H9 (cell line): Measurements from ENCODE around the gene TBC1D4. TPM values are rescaled to one million over a fixed set of nuclear protein-coding genes. Genes with fewer than 3 reads are reported as not detected.
A peak's percentile ranks its signal among the peaks of the same experiment; 100 is the strongest.

Source experiments
- DNase-seq: peaks from one replicate; pipeline ENCODE4 v3.0.0-alpha.2; 2017
- H2AFZ ChIP-seq: one replicate; pipeline ENCODE4 v1.6.1; 2013; ENCODE audit warnings: mild to moderate bottlenecking, low read length, control low read depth, moderate library complexity
- H2AK5ac ChIP-seq: 2 replicates; pipeline ENCODE4 v1.6.1; 2013; ENCODE audit warnings: low read length, control low read depth, mixed read lengths; ENCODE audit not compliant: insufficient read length
- H2BK120ac ChIP-seq: one replicate; pipeline ENCODE4 v1.6.1; 2013; ENCODE audit warnings: low read depth, mild to moderate bottlenecking, low read length, control low read depth, inconsistent platforms; ENCODE audit not compliant: poor library complexity, severe bottlenecking
- H2BK12ac ChIP-seq: 2 replicates; pipeline ENCODE4 v1.6.1; 2013; ENCODE audit warnings: low read length, control low read depth, mixed read lengths, low read depth; ENCODE audit not compliant: insufficient read length
- H2BK15ac ChIP-seq: 2 replicates; pipeline ENCODE4 v1.6.1; 2013; ENCODE audit warnings: low read depth, low read length, control low read depth
- H2BK20ac ChIP-seq: one replicate; pipeline ENCODE4 v1.6.1; 2013; ENCODE audit warnings: low read depth, mild to moderate bottlenecking, low read length, control low read depth, inconsistent platforms; ENCODE audit not compliant: poor library complexity, severe bottlenecking
- H2BK5ac ChIP-seq: 2 replicates; pipeline ENCODE4 v1.6.1; 2013; ENCODE audit warnings: low read length, control low read depth, mixed read lengths; ENCODE audit not compliant: insufficient read length
- H3K14ac ChIP-seq: 2 replicates; pipeline ENCODE4 v1.6.1; 2013; ENCODE audit warnings: low read length, control low read depth; ENCODE audit not compliant: insufficient read depth
- H3K18ac ChIP-seq: 2 replicates; pipeline ENCODE4 v1.6.1; 2013; ENCODE audit warnings: low read depth, mild to moderate bottlenecking, mixed read lengths, low read length, control low read depth; ENCODE audit not compliant: insufficient read length
- H3K23ac ChIP-seq: 2 replicates; pipeline ENCODE4 v1.6.1; 2013; ENCODE audit warnings: low read length, control low read depth, mixed read lengths, low read depth; ENCODE audit not compliant: insufficient read length
- H3K23me2 ChIP-seq: 2 replicates; pipeline ENCODE4 v1.6.1; 2013; ENCODE audit warnings: low read depth, mild to moderate bottlenecking, mixed read lengths, low read length, control low read depth; ENCODE audit not compliant: insufficient read length, poor library complexity, severe bottlenecking
- H3K27ac ChIP-seq: 2 replicates; pipeline ENCODE4 v1.5.1; 2013; ENCODE audit warnings: low read length, control low read depth, mixed read lengths, low read depth; ENCODE audit not compliant: insufficient read length
- H3K27me3 ChIP-seq: 2 replicates; pipeline ENCODE4 v1.6.1; 2013; ENCODE audit warnings: low read length, control low read depth, inconsistent platforms; ENCODE audit not compliant: insufficient read depth
- H3K4ac ChIP-seq: 2 replicates; pipeline ENCODE4 v1.6.1; 2013; ENCODE audit warnings: low read depth, mild to moderate bottlenecking, control low read depth, inconsistent platforms, low read length, moderate library complexity
- H3K4me1 ChIP-seq: 2 replicates; pipeline ENCODE4 v1.6.1; 2013; ENCODE audit warnings: low read length, control low read depth, inconsistent platforms; ENCODE audit not compliant: insufficient read depth
- H3K4me2 ChIP-seq: 2 replicates; pipeline ENCODE4 v1.6.1; 2013; ENCODE audit warnings: low read length, control low read depth, mixed read lengths; ENCODE audit not compliant: insufficient read length, insufficient read depth
- H3K56ac ChIP-seq: 2 replicates; pipeline ENCODE4 v1.6.1; 2013; ENCODE audit warnings: low read depth, mild to moderate bottlenecking, mixed read lengths, low read length, control low read depth; ENCODE audit not compliant: insufficient read length
- H3K79me1 ChIP-seq: 2 replicates; pipeline ENCODE4 v1.6.1; 2013; ENCODE audit warnings: low read depth, mild to moderate bottlenecking, moderate library complexity, low read length, control low read depth, inconsistent platforms; ENCODE audit not compliant: insufficient read depth, poor library complexity, severe bottlenecking
- H3K79me2 ChIP-seq: 2 replicates; pipeline ENCODE4 v1.6.1; 2013; ENCODE audit warnings: low read length, control low read depth, inconsistent platforms; ENCODE audit not compliant: insufficient read depth
- H3K9ac ChIP-seq: 2 replicates; pipeline ENCODE4 v1.6.1; 2013; ENCODE audit warnings: low read length, control low read depth, mixed read lengths; ENCODE audit not compliant: insufficient read length; ENCODE audit errors: extremely low read depth
- H3K9me3 ChIP-seq: one replicate; pipeline ENCODE4 v1.6.1; 2013; ENCODE audit warnings: low read depth, low read length, inconsistent platforms; ENCODE audit not compliant: control insufficient read depth
- H3T11ph ChIP-seq: one replicate; pipeline ENCODE4 v1.6.1; 2013; ENCODE audit warnings: mild to moderate bottlenecking, low read length, control low read depth, inconsistent platforms
- H4K20me1 ChIP-seq: one replicate; pipeline ENCODE4 v1.6.1; 2013; ENCODE audit not compliant: control insufficient read depth, insufficient read length, insufficient read depth
- H4K5ac ChIP-seq: 2 replicates; pipeline ENCODE4 v1.6.1; 2013; ENCODE audit warnings: low read depth, mild to moderate bottlenecking, mixed read lengths, low read length, control low read depth; ENCODE audit not compliant: insufficient read length
- H4K8ac ChIP-seq: replicated peaks from 2 replicates; pipeline ENCODE4 v1.6.1; 2013; ENCODE audit warnings: low read length, control low read depth, mixed read lengths, low read depth; ENCODE audit not compliant: insufficient read length
- H4K91ac ChIP-seq: 2 replicates; pipeline ENCODE4 v1.6.1; 2013; ENCODE audit warnings: low read depth, mild to moderate bottlenecking, moderate library complexity, mixed read lengths, low read length, control low read depth; ENCODE audit not compliant: insufficient read length
- H3K27ac Mint-ChIP-seq, 3 experiments: 2 replicates in 2 of 3; 3 replicates in 1 of 3; pipeline ENCODE4 v1.8.0; 2020 to 2021; ENCODE audit warnings: mixed read lengths in 3 of 3, mild to moderate bottlenecking in 1 of 3, moderate library complexity in 1 of 3
- H3K27me3 Mint-ChIP-seq: 2 replicates; pipeline ENCODE4 v1.8.0; 2021; ENCODE audit warnings: low read depth, mild to moderate bottlenecking, moderate library complexity, mixed read lengths
- H3K36me3 Mint-ChIP-seq, 3 experiments: 2 replicates in 2 of 3; 3 replicates in 1 of 3; pipeline ENCODE4 v1.8.0; 2020 to 2021; ENCODE audit warnings: low read depth in 3 of 3, mixed read lengths in 3 of 3; ENCODE audit not compliant: insufficient read depth in 1 of 3
- H3K4me1 Mint-ChIP-seq, 2 experiments: 2 replicates each; pipeline ENCODE4 v1.8.0; 2020; ENCODE audit warnings: mixed read lengths in 2 of 2
- H3K4me3 Mint-ChIP-seq, 2 experiments: 2 replicates in 1 of 2; 3 replicates in 1 of 2; pipeline ENCODE4 v1.8.0; 2020 to 2021; ENCODE audit warnings: mild to moderate bottlenecking in 2 of 2, mixed read lengths in 2 of 2, moderate library complexity in 1 of 2
- H3K9me3 Mint-ChIP-seq, 2 experiments: 2 replicates in 1 of 2; 3 replicates in 1 of 2; pipeline ENCODE4 v1.8.0; 2020; ENCODE audit warnings: mild to moderate bottlenecking in 2 of 2, mixed read lengths in 2 of 2, moderate library complexity in 1 of 2
- CTCF ChIP-seq: fragments of 200-600 bp; sonication (generic); conservative IDR thresholded peaks from 3 replicates; pipeline ENCODE4 v1.8.0; 2021; ENCODE audit warnings: antibody characterized with exemption, mild to moderate bottlenecking
- WGBS: extraction: QIAGEN DNeasy Blood & Tissue Kit; methylation state at CpG from one replicate; pipeline ENCODE4 v1.1.7; 2013; ENCODE audit warnings: missing lambda C conversion rate, low lambda C conversion rate, mixed read lengths; ENCODE audit not compliant: insufficient read length; ENCODE audit errors: extremely low coverage; 5-methylcytosine and 5-hydroxymethylcytosine counted together
- total RNA-seq: library from RNA; stranded (reverse); gene quantifications from 2 replicates; pipeline ENCODE4 v1.2.1, GENCODE V29; 2021

Gene TBC1D4
- total RNA-seq, 1 experiment from 2014 or later: 10.5 TPM

- H3K4me2 ChIP-seq: peak overlapping the region; percentile 85
- no peak overlapping the region for H3K27ac ChIP-seq
- no peaks in the 10 kb centered on the region for H3K27me3 ChIP-seq
- no peak overlapping the region for H2AK5ac ChIP-seq
- Mint-ChIP-seq H3K4me3 (peak overlapping the region; percentile 88 to 99), H3K4me1 (peaks cover 35 to 38% of the 10 kb centered on the region in 2 experiments), H3K9me3 (no peaks in the 10 kb centered on the region; a peak in 1 of 5 replicates), H3K27ac (no peak overlapping the region; a peak in 1 of 7 replicates), H3K27me3 (peaks cover 18% of the 10 kb centered on the region), H3K36me3 (peaks cover 0 to 8% (median 0%) of the 10 kb centered on the region in 3 experiments; a peak in 3 of 7 replicates)
- H3K9me3 ChIP-seq: no peaks in the 10 kb centered on the region
- peak overlapping the region; percentile 20 for H3K9ac ChIP-seq
- H4K5ac ChIP-seq: no peak overlapping the region
- no peaks in the 10 kb centered on the region for H3K4me1 ChIP-seq
- H3T11ph ChIP-seq: no peak overlapping the region
- H2BK20ac ChIP-seq: no peak overlapping the region
- no peaks in the 10 kb centered on the region for H3K23me2 ChIP-seq
- no peak overlapping the region for H3K18ac ChIP-seq
- no peak overlapping the region for H2BK12ac ChIP-seq
- H4K91ac ChIP-seq: no peak overlapping the region
- no peak overlapping the region for H3K4ac ChIP-seq
- H2BK5ac ChIP-seq: no peak overlapping the region
- no peak overlapping the region for H4K8ac ChIP-seq
- no peaks in the 10 kb centered on the region for H4K20me1 ChIP-seq
- WGBS: no CpG with 5 or more reads among the region's 100 CpGs
- H3K56ac ChIP-seq: no peak overlapping the region
- H2BK120ac ChIP-seq: no peak overlapping the region
- peak; percentile 52 for DNase-seq
- H2BK15ac ChIP-seq: no peak overlapping the region
- H2AFZ ChIP-seq: no peak overlapping the region
- no peak overlapping the region for H3K23ac ChIP-seq
- TF ChIP-seq CTCF: no peak
- peak overlapping the region; percentile 27; the same call in 1 of the 2 replicates for H3K14ac ChIP-seq
- no peaks in the 10 kb centered on the region for H3K79me1 ChIP-seq
- peaks cover 4% of the 10 kb centered on the region; the same call in 1 of the 2 replicates for H3K79me2 ChIP-seq
Observed at GRCh38 chr13:75481176-75482069, 546 bp downstream of the TBC1D4 start.
